KOPT-K1 (cell line): ENCODE measurements around the gene PKIB.

Experiments used
- H3K27ac ChIP-seq: fragments of 200-600 bp; sonication (generic); 2 replicates; pipeline ENCODE4 v1.5.1; 2016; ENCODE audit warnings: antibody characterized with exemption, mild to moderate bottlenecking, low read depth, low read length; ENCODE audit not compliant: poor library complexity, severe bottlenecking
- H3K36me3 ChIP-seq: fragments of 200-600 bp; sonication (generic); 2 replicates; pipeline ENCODE4 v1.5.1; 2017; ENCODE audit warnings: antibody characterized with exemption, mild to moderate bottlenecking, low read length, moderate library complexity; ENCODE audit not compliant: insufficient read depth
- H3K9me3 ChIP-seq: fragments of 200-600 bp; sonication (generic); 2 replicates; pipeline ENCODE4 v1.5.1; 2017; ENCODE audit warnings: antibody characterized with exemption, low read length, mild to moderate bottlenecking; ENCODE audit not compliant: insufficient read depth, poor library complexity, severe bottlenecking

Gene PKIB

DNA sequence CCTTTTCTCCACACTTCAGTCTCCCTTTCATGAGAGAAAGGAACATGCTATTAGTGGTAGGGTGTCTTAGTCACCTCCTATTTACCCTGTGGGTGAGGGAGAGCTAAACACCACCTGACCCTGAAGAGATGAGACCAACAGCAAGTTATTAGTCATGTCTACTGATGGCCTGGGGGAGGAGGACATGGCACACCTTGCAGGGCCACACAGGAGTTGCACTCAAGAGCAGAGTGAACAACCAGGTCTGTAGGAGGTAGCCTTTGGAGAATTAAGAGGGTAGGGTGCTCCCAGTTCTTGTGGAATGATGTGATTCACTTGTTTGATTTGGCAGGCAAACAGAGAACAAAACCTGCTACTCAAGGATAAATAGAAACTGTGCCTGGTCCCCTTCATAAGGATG lies 86.6 kb downstream of the PKIB start:
- Histone ChIP-seq H3K9me3 (no peaks in the 10 kb centered on the region), H3K36me3 (no peaks in the 10 kb centered on the region), H3K27ac (no peak overlapping the region)

- H3K27ac ChIP-seq = no peak overlapping the region
- no peaks in the 10 kb centered on the region for H3K9me3 ChIP-seq
Observed at GRCh38 chr6:122697458-122697857, 87.3 kb downstream of the PKIB start.

GRCh38 chr6:122701666-122702065 lies 91.5 kb downstream of the PKIB start:
- Histone ChIP-seq H3K36me3 (no peaks in the 10 kb centered on the region), H3K27ac (no peak overlapping the region), H3K9me3 (no peaks in the 10 kb centered on the region)

More at GRCh38 chr6:122697458-122697857, 87.3 kb downstream of the PKIB start:
- no peaks in the 10 kb centered on the region for H3K36me3 ChIP-seq

- no peaks in the 10 kb centered on the region for H3K9me3 ChIP-seq
- no peak overlapping the region for H3K27ac ChIP-seq
- H3K36me3 ChIP-seq = no peaks in the 10 kb centered on the region
Observed at GRCh38 chr6:122702841-122703240, 92.6 kb downstream of the PKIB start.

DNA sequence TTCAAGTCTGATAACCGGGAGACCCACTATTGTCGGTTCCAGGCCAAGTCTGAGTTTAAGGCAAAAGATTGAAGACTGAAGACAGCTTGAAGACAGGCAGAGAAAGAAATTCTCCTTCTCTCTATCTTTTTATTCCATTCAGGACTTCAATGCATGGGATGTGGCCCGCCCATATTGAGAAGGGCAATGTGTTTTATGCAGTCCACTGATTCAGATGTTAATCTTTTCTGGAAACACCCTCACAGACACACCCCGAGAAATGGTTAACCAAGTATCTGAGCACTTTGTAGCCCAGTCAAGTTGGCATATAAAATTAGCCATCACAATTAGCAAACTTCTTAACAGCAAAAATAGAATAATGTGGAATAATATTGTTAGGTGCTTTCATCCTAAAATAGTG lies 93.9 kb downstream of the PKIB start:
- Histone ChIP-seq H3K27ac (no peak overlapping the region), H3K9me3 (no peaks in the 10 kb centered on the region), H3K36me3 (no peaks in the 10 kb centered on the region)

GRCh38 chr6:122709922-122710512 lies 99.8 kb downstream of the PKIB start:
- Histone ChIP-seq H3K27ac (no peak overlapping the region), H3K36me3 (no peaks in the 10 kb centered on the region), H3K9me3 (no peaks in the 10 kb centered on the region)

- no peak overlapping the region for H3K27ac ChIP-seq
- H3K9me3 ChIP-seq = no peaks in the 10 kb centered on the region
- no peaks in the 10 kb centered on the region for H3K36me3 ChIP-seq
Observed at GRCh38 chr6:122710908-122711635, 100.9 kb downstream of the PKIB start.

DNA sequence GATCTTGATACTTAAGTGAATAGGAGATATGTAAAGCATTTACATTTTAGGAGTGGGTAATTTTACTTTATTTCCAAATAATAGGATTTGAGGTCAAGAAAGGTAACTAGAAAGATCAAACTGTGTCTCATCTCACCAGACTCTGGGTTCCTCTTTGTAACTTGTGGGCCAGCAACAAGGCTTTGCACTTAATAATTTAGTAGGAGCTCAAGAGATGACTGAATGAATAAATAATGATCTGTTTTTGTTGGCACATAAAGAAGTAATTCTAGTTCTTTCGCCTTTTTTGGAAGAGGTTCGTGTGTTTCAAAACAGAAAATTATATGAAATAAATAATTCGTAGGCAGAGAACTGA lies 101.9 kb downstream of the PKIB start:
- Histone ChIP-seq H3K9me3 (no peaks in the 10 kb centered on the region), H3K36me3 (no peaks in the 10 kb centered on the region), H3K27ac (no peak overlapping the region)

- Histone ChIP-seq H3K9me3 (no peaks in the 10 kb centered on the region), H3K36me3 (no peaks in the 10 kb centered on the region), H3K27ac (no peak overlapping the region)
Observed at GRCh38 chr6:122712448-122713137, 102.4 kb downstream of the PKIB start.

DNA sequence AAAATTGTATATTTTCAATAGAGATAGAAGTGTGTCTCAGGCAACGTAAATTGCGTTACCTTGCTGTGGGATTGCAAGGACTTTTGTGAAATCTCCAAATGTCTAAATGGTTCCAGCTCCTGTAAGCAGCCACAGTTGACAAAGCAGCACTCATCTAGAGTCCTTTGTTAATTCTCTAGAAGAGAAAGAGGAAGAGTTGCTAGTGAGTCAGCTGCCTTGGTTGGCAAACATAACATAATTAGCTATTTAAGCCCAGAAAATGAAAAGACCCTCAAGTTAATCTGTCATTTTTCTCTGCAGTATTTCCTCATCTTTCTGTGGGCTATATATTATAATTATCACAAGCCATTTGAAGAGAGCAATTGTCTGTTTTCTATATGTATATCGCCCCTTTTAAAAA lies 102.9 kb downstream of the PKIB start:
- Histone ChIP-seq H3K9me3 (no peaks in the 10 kb centered on the region), H3K27ac (no peak overlapping the region), H3K36me3 (no peaks in the 10 kb centered on the region)

DNA sequence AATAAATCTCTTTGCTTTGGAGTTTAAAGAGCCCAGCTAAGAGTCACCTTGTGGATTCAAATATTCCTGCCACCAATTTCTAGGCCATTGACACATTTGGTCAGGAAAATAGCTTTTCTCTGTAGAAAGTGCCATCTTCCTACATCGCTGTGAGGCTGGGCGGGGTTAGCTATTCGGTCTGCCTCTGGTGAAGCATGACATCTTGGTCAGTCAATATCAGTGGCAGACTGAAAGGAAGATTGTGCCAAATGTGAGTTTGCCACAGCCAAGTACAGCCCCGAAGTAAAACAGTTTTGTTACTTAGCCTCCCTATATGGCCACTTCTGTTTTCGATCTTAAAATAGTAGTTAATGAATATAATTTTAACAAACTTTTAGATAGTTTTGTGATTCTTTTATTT lies 103.9 kb downstream of the PKIB start:
- Histone ChIP-seq H3K9me3 (no peaks in the 10 kb centered on the region), H3K27ac (no peak overlapping the region), H3K36me3 (no peaks in the 10 kb centered on the region)

DNA sequence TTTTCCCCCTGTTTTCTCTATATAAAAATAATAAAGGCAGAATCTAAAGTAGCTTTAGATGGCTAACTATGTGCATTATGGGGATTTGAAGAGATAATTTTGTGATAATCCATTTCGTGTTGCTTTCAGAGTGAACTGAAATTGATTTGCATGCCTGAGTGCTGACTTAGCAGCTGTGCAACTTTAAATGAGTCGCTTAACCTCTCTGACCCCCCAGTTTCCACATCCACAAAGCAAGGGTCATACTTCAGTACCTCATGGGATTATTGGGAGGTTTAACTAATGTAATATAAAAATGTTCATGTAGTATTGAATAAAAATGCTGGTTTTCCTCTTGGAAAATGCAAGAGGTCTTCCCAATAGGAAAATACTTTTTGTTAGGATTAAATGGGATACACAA lies 105.5 kb downstream of the PKIB start:
- Histone ChIP-seq H3K9me3 (no peaks in the 10 kb centered on the region), H3K36me3 (no peaks in the 10 kb centered on the region), H3K27ac (no peak overlapping the region)

GRCh38 chr6:122717350-122717749 lies 107.1 kb downstream of the PKIB start:
- Histone ChIP-seq H3K36me3 (no peaks in the 10 kb centered on the region), H3K27ac (no peak overlapping the region), H3K9me3 (no peaks in the 10 kb centered on the region)

DNA sequence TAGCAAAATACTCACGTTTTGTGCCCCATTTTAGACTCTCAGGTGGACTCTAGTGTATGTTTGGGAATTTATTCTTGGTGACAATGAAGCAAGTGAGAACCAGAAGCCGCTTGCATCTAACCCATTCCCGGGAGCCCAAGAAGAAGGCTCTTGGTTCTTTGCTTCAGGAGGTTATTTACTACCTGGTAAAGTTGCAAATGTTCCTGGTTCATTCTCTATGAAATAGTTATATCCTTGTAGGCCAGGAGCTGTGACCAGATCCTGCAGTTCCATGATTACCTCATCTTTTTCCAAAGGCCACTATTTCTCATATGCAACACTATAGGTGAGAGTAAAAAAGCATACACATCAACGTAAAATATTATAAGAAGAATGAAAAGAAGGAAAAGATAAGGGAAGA lies 108.4 kb downstream of the PKIB start:
- H3K36me3 ChIP-seq = no peaks in the 10 kb centered on the region
- H3K9me3 ChIP-seq = no peaks in the 10 kb centered on the region
- H3K27ac ChIP-seq = no peak overlapping the region

- Histone ChIP-seq H3K36me3 (no peaks in the 10 kb centered on the region), H3K27ac (no peak overlapping the region), H3K9me3 (no peaks in the 10 kb centered on the region)
Observed at GRCh38 chr6:122719176-122719575, 109.0 kb downstream of the PKIB start.

DNA sequence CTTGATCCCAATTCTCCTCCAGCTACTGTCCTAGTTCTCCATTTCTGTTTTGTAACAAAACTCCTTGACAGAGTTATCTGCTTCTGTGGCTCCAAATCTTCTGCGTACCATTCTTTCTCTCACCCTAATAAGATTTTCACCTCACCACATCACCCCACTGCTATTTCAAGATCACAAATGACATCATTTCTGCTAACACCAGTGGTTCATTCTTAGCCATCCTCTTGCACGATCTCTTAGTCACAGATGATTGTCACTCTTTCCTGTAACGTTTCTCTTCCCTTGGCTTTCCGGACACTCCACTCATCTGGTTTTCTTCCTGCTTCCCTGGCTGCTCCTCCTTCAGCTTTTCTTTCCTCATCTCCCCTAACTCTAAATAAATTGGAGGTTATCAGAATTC lies 112.5 kb downstream of the PKIB start:
- Histone ChIP-seq H3K36me3 (no peaks in the 10 kb centered on the region), H3K27ac (no peak overlapping the region), H3K9me3 (no peaks in the 10 kb centered on the region)
